Stimulated activated CD8-positive, alpha-beta memory T cell treated with anti-CD3 and anti-CD28 coated beads, Interleukin-12 subunit alpha, Interleukin-12 subunit beta, amount 100 ng/mL, for 1 hour (primary cell): Measurements from ENCODE around the gene RNU1-4.
"Not testable (repeated sequence)": the region's sequence is repeated elsewhere in the genome, so short reads cannot be mapped to it uniquely, and the experiment has no call there.

Experiments used
- DNase-seq: peaks from one replicate; pipeline ENCODE4 v3.0.0-alpha.2; 2020; ENCODE audit warnings: low read depth

Gene RNU1-4

GRCh38 chr1:16770139-16770759, 29.9 kb downstream of the RNU1-4 start:
- not testable (repeated sequence) for DNase-seq

DNA sequence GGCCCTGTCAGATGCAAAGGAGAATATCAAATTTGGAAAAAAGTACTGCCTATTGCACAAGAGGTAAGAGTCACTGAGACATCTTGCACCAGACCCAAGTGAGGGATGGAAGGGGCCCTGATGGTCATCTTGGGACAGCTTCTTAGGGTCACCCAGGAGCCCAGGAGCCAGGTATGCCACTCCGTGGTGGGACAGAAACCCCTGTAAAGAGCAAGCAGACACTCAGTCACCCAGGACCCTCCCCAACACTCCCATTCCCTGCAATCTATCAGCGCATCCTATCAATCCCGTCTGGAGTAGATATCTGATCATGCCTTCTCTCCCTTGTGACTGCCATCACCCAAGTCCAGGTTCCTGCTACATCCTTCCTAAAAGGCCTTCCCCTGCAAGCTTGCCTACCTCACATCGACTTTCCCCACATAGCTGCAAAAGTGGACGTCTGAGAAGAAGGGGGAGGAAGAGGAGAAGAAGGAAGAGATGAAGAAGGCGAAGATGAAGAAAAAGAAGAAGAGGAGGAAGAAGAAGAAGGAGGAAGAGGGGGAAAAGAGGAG, 30.7 kb downstream of the RNU1-4 start:
- not testable (repeated sequence) for DNase-seq

DNA sequence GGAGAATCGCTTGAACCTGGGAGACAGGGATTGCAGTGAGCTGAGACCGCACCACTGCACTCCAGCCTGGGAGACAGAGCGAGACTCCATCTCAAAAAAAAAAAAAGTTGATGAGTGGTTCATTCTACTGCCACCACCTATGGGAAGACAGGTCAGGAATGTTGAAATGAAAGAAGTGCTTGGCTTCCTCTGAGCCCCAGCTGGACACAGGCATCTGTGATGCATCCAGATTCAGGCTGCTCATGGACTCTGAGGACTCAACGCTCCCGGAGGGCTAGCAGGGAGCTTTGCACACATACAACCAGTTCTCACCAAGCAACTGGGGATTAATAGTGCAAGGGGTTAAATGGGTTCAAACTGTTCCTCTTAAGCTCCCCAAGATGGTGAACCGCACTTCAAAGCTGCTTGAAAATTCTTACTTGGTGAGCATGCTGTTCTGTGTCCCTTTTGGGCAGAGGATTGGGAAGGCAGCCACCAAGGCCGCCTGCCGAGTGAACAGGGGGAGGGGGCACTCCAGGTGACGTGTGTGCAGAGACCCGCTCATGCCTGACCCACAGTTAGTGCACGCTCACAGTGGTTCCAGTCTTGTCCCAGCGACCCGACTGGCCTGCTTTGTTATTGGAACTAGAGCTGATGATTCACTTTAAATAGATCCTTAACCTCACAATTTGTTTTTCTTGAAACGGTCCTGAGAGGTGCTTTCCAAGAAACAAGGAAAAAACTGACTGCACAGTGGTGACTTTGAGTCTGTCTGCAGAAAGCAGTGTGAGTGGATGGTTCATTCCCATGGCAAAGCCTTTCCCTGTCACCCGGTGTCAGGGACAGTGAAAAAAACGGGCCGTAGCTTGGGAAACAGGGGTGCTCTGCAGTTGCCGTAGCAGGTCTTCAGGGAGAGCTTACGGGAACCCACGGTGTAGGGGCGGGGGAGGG, 32.2 kb downstream of the RNU1-4 start:
- DNase-seq = not testable (repeated sequence)

DNA sequence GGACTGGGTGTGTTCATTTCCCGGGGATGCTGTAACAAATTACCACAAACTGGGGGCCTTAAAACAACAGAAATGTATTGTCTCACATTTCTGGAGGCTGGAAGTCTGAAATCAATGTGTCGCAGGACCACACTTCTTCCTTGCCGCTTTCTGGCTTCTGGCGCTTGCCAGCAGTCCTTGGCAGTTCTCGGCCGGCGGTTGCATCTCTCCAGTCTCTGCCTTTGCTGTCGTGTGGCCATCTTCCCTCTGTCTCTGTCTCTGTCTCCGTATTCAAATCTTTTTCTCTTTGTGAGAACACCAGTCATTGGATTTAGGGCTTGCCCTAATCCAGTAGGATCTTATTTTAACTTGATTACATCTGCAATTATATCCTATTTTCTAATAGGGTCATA, 32.9 kb downstream of the RNU1-4 start:
- DNase-seq = not testable (repeated sequence)

- DNase-seq = not testable (repeated sequence)
These were observed 33.4 kb downstream of the RNU1-4 start for GRCh38 chr1:16773723-16774122.

- DNase-seq = not testable (repeated sequence)
These were observed 34.5 kb downstream of the RNU1-4 start for GRCh38 chr1:16774773-16775172.

DNA sequence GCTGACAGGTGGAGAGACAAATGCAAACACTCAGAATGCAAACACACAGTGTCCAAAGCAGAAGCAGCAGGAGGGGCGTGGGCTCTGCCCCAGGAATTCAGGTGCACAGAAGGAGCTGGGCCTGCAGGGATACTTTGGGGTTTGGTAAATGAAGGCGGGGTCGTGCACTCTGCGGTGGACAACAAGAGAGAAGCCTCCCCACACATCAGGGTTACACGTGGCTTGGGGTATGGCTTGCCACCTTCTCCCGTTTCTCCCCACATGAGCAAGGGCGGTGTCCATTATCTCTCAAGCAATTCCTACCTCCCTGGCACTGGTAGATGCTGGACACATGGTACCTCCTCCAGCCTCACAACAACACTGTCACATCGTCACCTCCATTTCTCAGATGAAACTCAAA, 35.0 kb downstream of the RNU1-4 start:
- not testable (repeated sequence) for DNase-seq

- DNase-seq = not testable (repeated sequence)
These were observed 35.9 kb downstream of the RNU1-4 start for GRCh38 chr1:16776248-16776647.

- not testable (repeated sequence) for DNase-seq
These were observed 36.5 kb downstream of the RNU1-4 start for GRCh38 chr1:16776835-16777234.

- not testable (repeated sequence) for DNase-seq
These were observed 37.5 kb downstream of the RNU1-4 start for GRCh38 chr1:16777821-16778220.

- DNase-seq = not testable (repeated sequence)
These were observed 39.2 kb downstream of the RNU1-4 start for GRCh38 chr1:16779525-16779924.

DNA sequence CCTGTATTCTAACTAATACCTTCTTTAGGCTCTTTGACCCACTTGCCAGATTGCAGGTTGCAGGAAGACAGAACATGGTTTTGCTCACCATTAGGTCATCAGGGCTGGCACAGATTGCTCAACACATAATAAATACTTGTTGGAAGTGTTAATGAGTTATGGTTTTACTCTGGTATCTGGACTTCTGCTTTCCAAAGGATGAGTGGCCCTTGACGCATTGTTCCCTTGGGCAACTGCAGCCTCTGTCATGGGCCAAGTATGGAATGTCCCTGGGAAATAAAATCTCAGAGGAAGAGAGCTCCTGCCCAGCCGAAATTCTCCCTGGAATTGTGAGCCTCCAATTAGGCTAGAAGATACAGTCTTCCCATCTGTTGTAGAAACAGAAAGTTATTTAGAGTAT, 40.7 kb downstream of the RNU1-4 start:
- DNase-seq = not testable (repeated sequence)

DNA sequence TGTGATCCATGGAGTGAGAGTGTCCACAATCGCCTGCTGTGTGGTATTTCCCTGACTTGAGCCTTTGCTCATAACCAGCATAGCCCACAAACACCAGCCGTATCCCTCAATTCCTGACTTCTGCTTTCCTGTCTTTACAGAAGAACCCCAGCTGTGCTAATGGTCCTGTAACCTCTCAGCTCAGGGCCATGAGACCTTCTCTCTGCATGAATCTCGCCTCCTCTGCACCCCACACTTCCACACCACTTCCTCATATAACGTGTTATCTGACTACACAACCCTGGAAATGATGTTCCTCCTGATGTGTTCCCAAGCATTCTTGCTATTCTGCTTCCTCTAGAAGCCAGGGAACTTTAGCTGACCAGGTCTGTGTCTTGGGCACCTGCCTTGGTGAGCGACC, 41.3 kb downstream of the RNU1-4 start:
- not testable (repeated sequence) for DNase-seq

DNA sequence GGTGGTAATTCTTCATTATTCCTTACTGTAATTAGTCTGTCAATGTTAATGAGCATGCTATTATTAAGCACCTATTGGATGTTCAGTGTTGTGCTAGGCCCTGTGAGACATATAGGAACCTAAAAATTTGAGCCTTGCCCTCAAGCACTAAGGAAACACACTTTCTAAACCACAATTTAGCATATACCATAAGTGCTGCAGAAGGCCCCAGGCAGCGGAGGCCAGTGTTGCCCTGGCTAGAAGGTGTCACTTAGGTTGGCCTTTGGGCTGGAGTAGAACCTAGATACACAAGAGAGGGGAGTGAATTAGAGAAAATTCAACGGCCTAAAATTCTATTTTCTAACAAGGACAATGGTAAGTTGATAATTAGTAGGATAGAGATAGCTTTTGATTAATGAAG, 44.6 kb downstream of the RNU1-4 start:
- not testable (repeated sequence) for DNase-seq

GRCh38 chr1:16786362-16786761, 46.0 kb downstream of the RNU1-4 start:
- not testable (repeated sequence) for DNase-seq

- DNase-seq = not testable (repeated sequence)
These were observed 46.9 kb downstream of the RNU1-4 start for GRCh38 chr1:16787175-16787574.

DNA sequence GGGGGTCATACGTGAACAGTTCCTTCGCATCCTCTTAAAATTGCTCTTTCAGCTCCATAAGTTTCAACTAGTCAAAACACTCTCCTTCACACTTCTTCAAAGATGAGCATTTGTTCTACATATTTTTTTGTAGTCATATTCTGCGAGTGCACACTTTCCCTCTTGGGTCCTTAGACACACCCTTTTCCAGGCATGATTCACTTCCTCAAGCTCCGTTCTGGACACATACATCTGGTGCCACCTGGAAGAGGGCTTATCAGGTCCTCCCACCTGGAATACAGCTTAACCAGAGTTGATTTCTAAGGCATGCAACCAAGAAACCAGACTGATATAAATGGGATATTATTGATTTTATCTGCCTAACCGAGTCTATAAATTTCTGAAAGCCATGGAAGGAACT, 47.4 kb downstream of the RNU1-4 start:
- DNase-seq = not testable (repeated sequence)
